GM10266 (cell line): ENCODE data around the gene GABBR2.

ENCODE experiments used
- DNase-seq: peaks from one replicate; pipeline ENCODE4 v3.0.0; 2012; ENCODE audit errors: extremely low spot score
- CTCF ChIP-seq: IDR thresholded peaks from 2 replicates; pipeline ENCODE4 v1.5.1; 2012; ENCODE audit warnings: mild to moderate bottlenecking, low read depth; ENCODE audit not compliant: control insufficient read depth, insufficient read depth; ENCODE audit errors: missing control alignments

The GABBR2 gene

GRCh38 chr9:98351370-98351769 lies 357.4 kb downstream of the GABBR2 start:
- no peak for DNase-seq
- TF ChIP-seq CTCF, result no peak

GRCh38 chr9:98347642-98348041 lies 361.1 kb downstream of the GABBR2 start:
- TF ChIP-seq CTCF, result no peak

GRCh38 chr9:98345011-98345410 lies 363.7 kb downstream of the GABBR2 start:
- TF ChIP-seq CTCF, result no peak

More at GRCh38 chr9:98347642-98348041, 361.1 kb downstream of the GABBR2 start:
- DNase-seq, result no peak

GRCh38 chr9:98344581-98344980 lies 364.2 kb downstream of the GABBR2 start:
- DNase-seq, result no peak
- no peak for TF ChIP-seq CTCF

More at GRCh38 chr9:98345011-98345410, 363.7 kb downstream of the GABBR2 start:
- DNase-seq, result no peak

GRCh38 chr9:98342820-98343210 lies 365.9 kb downstream of the GABBR2 start:
- TF ChIP-seq CTCF, result no peak
- no peak for DNase-seq

- no peak for TF ChIP-seq CTCF
- DNase-seq, result no peak
Observed at GRCh38 chr9:98342098-98342819, 366.5 kb downstream of the GABBR2 start.
